HEK293 (cell line): ENCODE data around the gene UBXN6.

Source experiments
- CTCF ChIA-PET: fragments of 350-600 bp; formaldehyde crosslinking; extraction: SDS; loops from one replicate; lab custom pipeline; 2021; ENCODE audit warnings: antibody characterized with exemption; lab: Yijun Ruan, JAX
- POLR2A ChIA-PET: fragments of 300-600 bp; formaldehyde crosslinking; extraction: SDS; loops from one replicate; lab custom pipeline; 2020; ENCODE audit warnings: antibody characterized with exemption, inconsistent platforms; lab: Yijun Ruan, JAX
- H3K27ac ChIP-seq: fragments of 200-500 bp; sonication (Bioruptor generic); 2 replicates; pipeline ENCODE4 v1.5.1; 2014; ENCODE audit warnings: low read depth, low read length, control low read depth, inconsistent platforms; ENCODE audit errors: extremely low read depth
- H3K36me3 ChIP-seq, 2 experiments: fragments of 200-500 bp in 1 of 2; sonication (Bioruptor generic) in 1 of 2; 1 replicate in 1 of 2; 2 replicates in 1 of 2; pipeline ENCODE4 v1.5.1; 2014 to 2017; ENCODE audit warnings: inconsistent platforms in 2 of 2, low read length in 2 of 2; ENCODE audit not compliant: control insufficient read depth in 2 of 2, insufficient read depth in 1 of 2
- H3K4me1 ChIP-seq: fragments of 200-500 bp; sonication (Bioruptor generic); 2 replicates; pipeline ENCODE4 v1.5.1; 2014; ENCODE audit warnings: mild to moderate bottlenecking, low read length, inconsistent platforms; ENCODE audit not compliant: control insufficient read depth, insufficient read depth
- H3K4me3 ChIP-seq: 2 replicates; pipeline ENCODE4 v1.5.1; 2011; ENCODE audit warnings: low read depth, mild to moderate bottlenecking, control low read depth, low read length, moderate library complexity
- H3K9me3 ChIP-seq: fragments of 200-500 bp; sonication (Bioruptor generic); 2 replicates; pipeline ENCODE4 v1.5.1; 2014; ENCODE audit warnings: low read depth, low read length, inconsistent platforms; ENCODE audit not compliant: control insufficient read depth, insufficient read depth
- FEZF1 ChIP-seq: fragments of 450-650 bp; formaldehyde crosslinking; IDR thresholded peaks from 2 replicates; pipeline ENCODE4 v1.5.1; 2016; ENCODE audit warnings: missing biosample characterization, missing genetic modification characterization
- REPIN1 ChIP-seq: fragments of 450-650 bp; formaldehyde crosslinking; IDR thresholded peaks from 2 replicates; pipeline ENCODE4 v1.5.1; 2017; ENCODE audit warnings: missing biosample characterization, missing genetic modification characterization, low read depth
- ZBTB17 ChIP-seq: fragments of 450-650 bp; formaldehyde crosslinking; IDR thresholded peaks from 2 replicates; pipeline ENCODE4 v1.5.1; 2016; ENCODE audit warnings: missing biosample characterization, missing genetic modification characterization
- ZBTB7A ChIP-seq: fragments of 450-650 bp; formaldehyde crosslinking; IDR thresholded peaks from 2 replicates; pipeline ENCODE4 v1.5.1; 2016; ENCODE audit warnings: low read depth, missing biosample characterization, missing genetic modification characterization
- ZNF155 ChIP-seq: fragments of 450-650 bp; formaldehyde crosslinking; IDR thresholded peaks from 2 replicates; pipeline ENCODE4 v1.5.1; 2016; ENCODE audit warnings: missing biosample characterization, missing genetic modification characterization
- ZNF292 ChIP-seq: fragments of 450-650 bp; formaldehyde crosslinking; IDR thresholded peaks from 2 replicates; pipeline ENCODE4 v1.5.1; 2016; ENCODE audit warnings: low read depth, missing biosample characterization, missing genetic modification characterization, borderline replicate concordance
- ZNF324 ChIP-seq: fragments of 450-650 bp; formaldehyde crosslinking; IDR thresholded peaks from 2 replicates; pipeline ENCODE4 v1.5.1; 2016; ENCODE audit warnings: missing biosample characterization, missing genetic modification characterization
- ZNF335 ChIP-seq: fragments of 450-650 bp; formaldehyde crosslinking; conservative IDR thresholded peaks from 2 replicates; pipeline ENCODE4 v1.5.1; 2016; ENCODE audit warnings: missing biosample characterization, missing genetic modification characterization
- ZNF366 ChIP-seq: fragments of 450-650 bp; formaldehyde crosslinking; conservative IDR thresholded peaks from 2 replicates; pipeline ENCODE4 v1.5.1; 2016; ENCODE audit warnings: missing biosample characterization, missing genetic modification characterization
- ZNF391 ChIP-seq: fragments of 450-650 bp; formaldehyde crosslinking; IDR thresholded peaks from 2 replicates; pipeline ENCODE4 v1.5.1; 2016; ENCODE audit warnings: low read depth, missing biosample characterization, missing genetic modification characterization, borderline replicate concordance
- ZNF394 ChIP-seq: fragments of 450-650 bp; formaldehyde crosslinking; IDR thresholded peaks from 2 replicates; pipeline ENCODE4 v1.5.1; 2016; ENCODE audit warnings: missing biosample characterization, missing genetic modification characterization, mild to moderate bottlenecking, moderate library complexity, borderline replicate concordance
- ZNF623 ChIP-seq: fragments of 450-650 bp; formaldehyde crosslinking; IDR thresholded peaks from 2 replicates; pipeline ENCODE4 v1.5.1; 2016; ENCODE audit warnings: missing biosample characterization, missing genetic modification characterization
- ZNF629 ChIP-seq: fragments of 450-650 bp; formaldehyde crosslinking; IDR thresholded peaks from 2 replicates; pipeline ENCODE4 v1.5.1; 2017; ENCODE audit warnings: missing biosample characterization, missing genetic modification characterization
- ZNF830 ChIP-seq: fragments of 450-650 bp; IDR thresholded peaks from 2 replicates; pipeline ENCODE4 v1.5.0; 2018; ENCODE audit warnings: missing biosample characterization, missing genetic modification characterization, low read depth, mild to moderate bottlenecking, moderate library complexity
- ZNF843 ChIP-seq: fragments of 450-650 bp; formaldehyde crosslinking; IDR thresholded peaks from 2 replicates; pipeline ENCODE4 v1.5.1; 2016; ENCODE audit warnings: missing biosample characterization, missing genetic modification characterization
- TF ChIP-seq, protein P1 (sequence below): fragments of 450-650 bp; formaldehyde crosslinking; IDR thresholded peaks from 2 replicates; pipeline ENCODE4 v1.5.1; 2016; ENCODE audit warnings: missing biosample characterization, missing genetic modification characterization
- TF ChIP-seq, protein P2 (sequence below): fragments of 450-650 bp; formaldehyde crosslinking; IDR thresholded peaks from 2 replicates; pipeline ENCODE4 v1.5.1; 2017; ENCODE audit warnings: missing biosample characterization, missing genetic modification characterization
- TF ChIP-seq, protein P3 (sequence below): fragments of 450-650 bp; formaldehyde crosslinking; IDR thresholded peaks from 2 replicates; pipeline ENCODE4 v1.5.1; 2017; ENCODE audit warnings: missing biosample characterization, missing genetic modification characterization
- TF ChIP-seq, protein P4 (sequence below): fragments of 450-650 bp; IDR thresholded peaks from 2 replicates; pipeline ENCODE4 v1.5.1; 2018; ENCODE audit warnings: missing biosample characterization, missing genetic modification characterization
- TF ChIP-seq, protein P5 (sequence below): fragments of 450-650 bp; formaldehyde crosslinking; IDR thresholded peaks from 2 replicates; pipeline ENCODE4 v1.5.1; 2016; ENCODE audit warnings: missing biosample characterization, missing genetic modification characterization
- TF ChIP-seq, protein P6 (sequence below): fragments of 450-650 bp; formaldehyde crosslinking; IDR thresholded peaks from 2 replicates; pipeline ENCODE4 v1.5.1; 2016; ENCODE audit warnings: missing biosample characterization, missing genetic modification characterization

UBXN6 gene

DNA sequence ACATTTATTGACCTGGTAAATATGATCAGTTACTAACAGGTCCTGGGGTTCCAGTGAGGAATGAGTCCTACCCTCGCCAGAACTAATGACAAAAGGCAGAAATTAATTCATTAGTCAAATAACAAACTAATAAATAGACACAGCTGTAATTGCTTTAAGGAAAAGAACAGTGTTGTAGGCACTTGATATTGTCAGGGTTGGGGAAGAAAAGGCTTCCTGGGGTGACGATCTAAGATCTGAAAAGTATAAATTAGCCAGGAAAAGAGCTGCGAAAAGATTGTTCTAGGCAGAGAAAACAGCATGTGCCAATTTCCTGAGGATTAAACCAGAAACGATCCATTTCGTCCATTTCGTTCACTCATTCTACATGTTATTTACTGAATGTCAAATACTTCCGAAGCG, 55.8 kb downstream of the UBXN6 start:
- Histone ChIP-seq H3K4me3 (peak overlapping the region; percentile 26), H3K36me3 (peaks cover 6 to 41% of the 10 kb centered on the region in 2 experiments)
- TF ChIP-seq ZNF366 (tag by site-specific recombination) (0 out of 2 replicates have a peak, but pooled peaks have one; percentile 10), ZNF335 (tag by site-specific recombination) (0 out of 2 replicates have a peak, but pooled peaks have one; percentile 27), ZBTB17 (peak; percentile 77; the same call in 1 of the 2 replicates), FEZF1 (peak; percentile 52), ZNF324 (tag by site-specific recombination) (no peak)
- TF ChIP-seq, all 188 proteins: peak for 4
- ChIA-PET CTCF (interaction anchor here (0.7 to 3.0 kb wide), 8 partner anchors 9 to 511 kb away, joined by 4 to 40 read pairs (median 6); no protein-coding TSS in a partner anchor), POLR2A (interaction anchor here (0.7 to 1.7 kb wide), 17 partner anchors 8 to 567 kb away, joined by 3 to 19 read pairs (median 4); partner anchors contain the start of genes HDGFL2, KDM4B and MPND)
- Histone ChIP-seq H3K27ac (no peak overlapping the region), H3K9me3 (no peaks in the 10 kb centered on the region), H3K4me1 (no peaks in the 10 kb centered on the region)

DNA sequence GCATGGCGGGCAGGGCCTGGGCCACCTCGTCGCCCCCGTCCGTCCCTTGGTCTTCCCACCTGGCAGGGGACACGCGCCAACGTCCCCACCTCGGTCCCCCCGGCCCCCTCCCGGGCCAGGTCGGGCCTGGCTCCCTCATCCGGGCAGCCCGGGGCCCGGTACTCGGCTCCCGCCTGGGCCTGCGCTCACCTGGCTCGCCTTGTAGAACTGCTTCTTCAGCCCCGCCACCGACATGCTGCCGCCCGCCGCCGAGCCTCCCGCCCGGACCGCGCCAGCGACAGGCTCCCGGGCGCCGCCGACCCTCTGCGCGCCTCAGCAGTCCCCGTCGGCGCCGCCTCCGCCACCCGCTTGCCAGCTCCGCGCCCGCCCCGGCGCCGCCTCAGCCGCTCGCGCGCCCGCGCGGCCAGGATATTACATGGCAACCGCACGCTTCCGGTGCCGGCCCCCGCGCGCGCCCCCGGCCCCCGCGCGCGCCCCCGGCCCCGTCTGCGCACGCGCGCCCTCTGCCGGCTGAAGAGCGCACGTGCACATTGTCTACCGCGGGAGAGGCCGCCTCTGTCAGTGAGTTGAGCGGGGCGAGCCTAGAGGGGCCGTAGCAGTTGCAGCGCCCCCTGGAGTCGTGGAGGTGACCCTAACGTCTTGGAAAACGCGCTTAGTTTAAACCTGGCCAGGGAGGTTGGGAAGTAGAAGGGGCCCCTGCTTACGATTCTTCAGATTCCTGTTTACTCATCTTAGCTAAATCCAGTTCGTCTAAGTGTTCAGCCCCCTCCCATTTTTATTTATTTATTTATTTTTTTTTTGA, 57.3 kb downstream of the UBXN6 start, which contains the start of gene SH3GL1:
SH3GL1 (minus strand) TSS at position 413 of the 802 bp plus-strand sequence; CDS start at position 234, 179 bp downstream.
- H3K4me3 ChIP-seq = peak within 1 kb of the TSS; percentile 95
- ChIA-PET POLR2A (interaction anchor here (0.5 to 1.1 kb wide), 4 partner anchors 24 to 133 kb away, joined by 3 to 6 read pairs (median 4); no protein-coding TSS in a partner anchor), CTCF (interaction anchor here (0.5 to 3.0 kb wide), 37 partner anchors 8 to 1210 kb away, joined by 3 to 40 read pairs (median 4); partner anchors contain the start of genes MPND, PLIN5, STAP2 and YJU2)
- H3K4me1 ChIP-seq = no peaks in the 10 kb centered on the region
- H3K27ac ChIP-seq = peak within 1 kb of the TSS; percentile 84
- H3K9me3 ChIP-seq = no peaks in the 10 kb centered on the region
- peaks cover 3 to 42% of the 10 kb centered on the region in 2 experiments; a peak in 2 of 3 replicates for H3K36me3 ChIP-seq
- TF ChIP-seq ZNF394 (tag by site-specific recombination) (peak; percentile 59; the same call in 1 of the 2 replicates), ZNF155 (tag by site-specific recombination) (no peak), ZNF623 (tag by site-specific recombination) (peak; percentile 45; the same call in 1 of the 2 replicates), ZNF324 (tag by site-specific recombination) (peak; percentile 93), ZBTB7A (peak; percentile 35; the same call in 1 of the 2 replicates), ZNF391 (peak; percentile 66; the same call in 1 of the 2 replicates), ZNF629 (tag by site-specific recombination) (peak; percentile 87), REPIN1 (tag by site-specific recombination) (0 out of 2 replicates have a peak, but pooled peaks have one; percentile 33), ZNF843 (tag by site-specific recombination) (0 out of 2 replicates have a peak, but pooled peaks have one; percentile 17), ZNF830 (tag by site-specific recombination) (no peak), ZNF292 (tag by site-specific recombination) (no peak)
- TF ChIP-seq, protein P1, sequence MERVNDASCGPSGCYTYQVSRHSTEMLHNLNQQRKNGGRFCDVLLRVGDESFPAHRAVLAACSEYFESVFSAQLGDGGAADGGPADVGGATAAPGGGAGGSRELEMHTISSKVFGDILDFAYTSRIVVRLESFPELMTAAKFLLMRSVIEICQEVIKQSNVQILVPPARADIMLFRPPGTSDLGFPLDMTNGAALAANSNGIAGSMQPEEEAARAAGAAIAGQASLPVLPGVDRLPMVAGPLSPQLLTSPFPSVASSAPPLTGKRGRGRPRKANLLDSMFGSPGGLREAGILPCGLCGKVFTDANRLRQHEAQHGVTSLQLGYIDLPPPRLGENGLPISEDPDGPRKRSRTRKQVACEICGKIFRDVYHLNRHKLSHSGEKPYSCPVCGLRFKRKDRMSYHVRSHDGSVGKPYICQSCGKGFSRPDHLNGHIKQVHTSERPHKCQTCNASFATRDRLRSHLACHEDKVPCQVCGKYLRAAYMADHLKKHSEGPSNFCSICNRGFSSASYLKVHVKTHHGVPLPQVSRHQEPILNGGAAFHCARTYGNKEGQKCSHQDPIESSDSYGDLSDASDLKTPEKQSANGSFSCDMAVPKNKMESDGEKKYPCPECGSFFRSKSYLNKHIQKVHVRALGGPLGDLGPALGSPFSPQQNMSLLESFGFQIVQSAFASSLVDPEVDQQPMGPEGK (tag by site-specific recombination) = peak; percentile 56; the same call in 1 of the 2 replicates
- TF ChIP-seq, protein P2, sequence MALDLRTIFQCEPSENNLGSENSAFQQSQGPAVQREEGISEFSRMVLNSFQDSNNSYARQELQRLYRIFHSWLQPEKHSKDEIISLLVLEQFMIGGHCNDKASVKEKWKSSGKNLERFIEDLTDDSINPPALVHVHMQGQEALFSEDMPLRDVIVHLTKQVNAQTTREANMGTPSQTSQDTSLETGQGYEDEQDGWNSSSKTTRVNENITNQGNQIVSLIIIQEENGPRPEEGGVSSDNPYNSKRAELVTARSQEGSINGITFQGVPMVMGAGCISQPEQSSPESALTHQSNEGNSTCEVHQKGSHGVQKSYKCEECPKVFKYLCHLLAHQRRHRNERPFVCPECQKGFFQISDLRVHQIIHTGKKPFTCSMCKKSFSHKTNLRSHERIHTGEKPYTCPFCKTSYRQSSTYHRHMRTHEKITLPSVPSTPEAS (tag by site-specific recombination) = 0 out of 2 replicates have a peak, but pooled peaks have one; percentile 13
- TF ChIP-seq, protein P3, sequence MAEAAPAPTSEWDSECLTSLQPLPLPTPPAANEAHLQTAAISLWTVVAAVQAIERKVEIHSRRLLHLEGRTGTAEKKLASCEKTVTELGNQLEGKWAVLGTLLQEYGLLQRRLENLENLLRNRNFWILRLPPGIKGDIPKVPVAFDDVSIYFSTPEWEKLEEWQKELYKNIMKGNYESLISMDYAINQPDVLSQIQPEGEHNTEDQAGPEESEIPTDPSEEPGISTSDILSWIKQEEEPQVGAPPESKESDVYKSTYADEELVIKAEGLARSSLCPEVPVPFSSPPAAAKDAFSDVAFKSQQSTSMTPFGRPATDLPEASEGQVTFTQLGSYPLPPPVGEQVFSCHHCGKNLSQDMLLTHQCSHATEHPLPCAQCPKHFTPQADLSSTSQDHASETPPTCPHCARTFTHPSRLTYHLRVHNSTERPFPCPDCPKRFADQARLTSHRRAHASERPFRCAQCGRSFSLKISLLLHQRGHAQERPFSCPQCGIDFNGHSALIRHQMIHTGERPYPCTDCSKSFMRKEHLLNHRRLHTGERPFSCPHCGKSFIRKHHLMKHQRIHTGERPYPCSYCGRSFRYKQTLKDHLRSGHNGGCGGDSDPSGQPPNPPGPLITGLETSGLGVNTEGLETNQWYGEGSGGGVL (tag by site-specific recombination) = peak; percentile 7; the same call in 1 of the 2 replicates
- TF ChIP-seq, protein P4, sequence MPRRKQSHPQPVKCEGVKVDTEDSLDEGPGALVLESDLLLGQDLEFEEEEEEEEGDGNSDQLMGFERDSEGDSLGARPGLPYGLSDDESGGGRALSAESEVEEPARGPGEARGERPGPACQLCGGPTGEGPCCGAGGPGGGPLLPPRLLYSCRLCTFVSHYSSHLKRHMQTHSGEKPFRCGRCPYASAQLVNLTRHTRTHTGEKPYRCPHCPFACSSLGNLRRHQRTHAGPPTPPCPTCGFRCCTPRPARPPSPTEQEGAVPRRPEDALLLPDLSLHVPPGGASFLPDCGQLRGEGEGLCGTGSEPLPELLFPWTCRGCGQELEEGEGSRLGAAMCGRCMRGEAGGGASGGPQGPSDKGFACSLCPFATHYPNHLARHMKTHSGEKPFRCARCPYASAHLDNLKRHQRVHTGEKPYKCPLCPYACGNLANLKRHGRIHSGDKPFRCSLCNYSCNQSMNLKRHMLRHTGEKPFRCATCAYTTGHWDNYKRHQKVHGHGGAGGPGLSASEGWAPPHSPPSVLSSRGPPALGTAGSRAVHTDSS (tag by site-specific recombination) = no peak
- TF ChIP-seq, protein P5, sequence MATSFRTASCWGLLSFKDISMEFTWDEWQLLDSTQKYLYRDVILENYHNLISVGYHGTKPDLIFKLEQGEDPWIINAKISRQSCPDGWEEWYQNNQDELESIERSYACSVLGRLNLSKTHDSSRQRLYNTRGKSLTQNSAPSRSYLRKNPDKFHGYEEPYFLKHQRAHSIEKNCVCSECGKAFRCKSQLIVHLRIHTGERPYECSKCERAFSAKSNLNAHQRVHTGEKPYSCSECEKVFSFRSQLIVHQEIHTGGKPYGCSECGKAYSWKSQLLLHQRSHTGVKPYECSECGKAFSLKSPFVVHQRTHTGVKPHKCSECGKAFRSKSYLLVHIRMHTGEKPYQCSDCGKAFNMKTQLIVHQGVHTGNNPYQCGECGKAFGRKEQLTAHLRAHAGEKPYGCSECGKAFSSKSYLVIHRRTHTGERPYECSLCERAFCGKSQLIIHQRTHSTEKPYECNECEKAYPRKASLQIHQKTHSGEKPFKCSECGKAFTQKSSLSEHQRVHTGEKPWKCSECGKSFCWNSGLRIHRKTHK (tag by site-specific recombination) = no peak
- TF ChIP-seq, protein P6, sequence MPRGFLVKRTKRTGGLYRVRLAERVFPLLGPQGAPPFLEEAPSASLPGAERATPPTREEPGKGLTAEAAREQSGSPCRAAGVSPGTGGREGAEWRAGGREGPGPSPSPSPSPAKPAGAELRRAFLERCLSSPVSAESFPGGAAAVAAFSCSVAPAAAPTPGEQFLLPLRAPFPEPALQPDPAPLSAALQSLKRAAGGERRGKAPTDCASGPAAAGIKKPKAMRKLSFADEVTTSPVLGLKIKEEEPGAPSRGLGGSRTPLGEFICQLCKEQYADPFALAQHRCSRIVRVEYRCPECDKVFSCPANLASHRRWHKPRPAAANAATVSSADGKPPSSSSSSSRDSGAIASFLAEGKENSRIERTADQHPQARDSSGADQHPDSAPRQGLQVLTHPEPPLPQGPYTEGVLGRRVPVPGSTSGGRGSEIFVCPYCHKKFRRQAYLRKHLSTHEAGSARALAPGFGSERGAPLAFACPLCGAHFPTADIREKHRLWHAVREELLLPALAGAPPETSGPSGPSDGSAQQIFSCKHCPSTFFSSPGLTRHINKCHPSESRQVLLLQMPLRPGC = 0 out of 2 replicates have a peak, but pooled peaks have one; percentile 30
